GM19467 (cell line): Measurements from ENCODE around the gene SLCO4A1.

Source experiments
- ATAC-seq: cut with Tn5 transposase; IDR thresholded peaks from one replicate; pipeline ENCODE4 v1.9.1; 2021; ENCODE audit warnings: mild to moderate bottlenecking, moderate library complexity; ENCODE audit not compliant: unreplicated experiment

The SLCO4A1 gene

GRCh38 chr20:62636446-62636845, 5.9 kb upstream of the SLCO4A1 start:
- ATAC-seq, result no peak

- no peak for ATAC-seq
Measured at GRCh38 chr20:62637110-62637509, 5.2 kb upstream of the SLCO4A1 start.

- ATAC-seq, result no peak
Measured at GRCh38 chr20:62637521-62638054, 4.7 kb upstream of the SLCO4A1 start.

GRCh38 chr20:62638055-62638570, 4.2 kb upstream of the SLCO4A1 start:
- no peak for ATAC-seq

- no peak for ATAC-seq
Measured at GRCh38 chr20:62638679-62639406, 3.5 kb upstream of the SLCO4A1 start.

- ATAC-seq, result no peak
Measured at GRCh38 chr20:62639765-62640164, 2.5 kb upstream of the SLCO4A1 start.

- no peak for ATAC-seq
Measured at GRCh38 chr20:62640870-62641269, 1.4 kb upstream of the SLCO4A1 start.

- no peak for ATAC-seq
Measured at GRCh38 chr20:62641321-62642050, 817 bp upstream of the SLCO4A1 start.

- peak; percentile 19 for ATAC-seq
Measured at GRCh38 chr20:62642666-62643520, 590 bp downstream of the SLCO4A1 start.

GRCh38 chr20:62643521-62644043, 1.3 kb downstream of the SLCO4A1 start:
- no peak for ATAC-seq

GRCh38 chr20:62644044-62644795, 1.9 kb downstream of the SLCO4A1 start:
- ATAC-seq, result no peak

GRCh38 chr20:62644802-62645496, 2.6 kb downstream of the SLCO4A1 start:
- no peak for ATAC-seq

- ATAC-seq, result no peak
Measured at GRCh38 chr20:62645613-62646012, 3.3 kb downstream of the SLCO4A1 start.

GRCh38 chr20:62646851-62647520, 4.7 kb downstream of the SLCO4A1 start:
- ATAC-seq, result no peak

GRCh38 chr20:62647521-62648317, 5.4 kb downstream of the SLCO4A1 start:
- no peak for ATAC-seq

GRCh38 chr20:62648318-62648995, 6.2 kb downstream of the SLCO4A1 start:
- ATAC-seq, result no peak

GRCh38 chr20:62649140-62649539, 6.8 kb downstream of the SLCO4A1 start:
- no peak for ATAC-seq
